Hepatic stellate cell (primary cell): ENCODE measurements around the gene FCN3.
"Not testable (repeated sequence)": the region's sequence is repeated elsewhere in the genome, so short reads cannot be mapped to it uniquely, and the experiment has no call there.

ENCODE experiments used
- DNase-seq: peaks from one replicate; pipeline ENCODE4 v3.0.0; 2011; ENCODE audit warnings: low spot score

FCN3 gene

DNA sequence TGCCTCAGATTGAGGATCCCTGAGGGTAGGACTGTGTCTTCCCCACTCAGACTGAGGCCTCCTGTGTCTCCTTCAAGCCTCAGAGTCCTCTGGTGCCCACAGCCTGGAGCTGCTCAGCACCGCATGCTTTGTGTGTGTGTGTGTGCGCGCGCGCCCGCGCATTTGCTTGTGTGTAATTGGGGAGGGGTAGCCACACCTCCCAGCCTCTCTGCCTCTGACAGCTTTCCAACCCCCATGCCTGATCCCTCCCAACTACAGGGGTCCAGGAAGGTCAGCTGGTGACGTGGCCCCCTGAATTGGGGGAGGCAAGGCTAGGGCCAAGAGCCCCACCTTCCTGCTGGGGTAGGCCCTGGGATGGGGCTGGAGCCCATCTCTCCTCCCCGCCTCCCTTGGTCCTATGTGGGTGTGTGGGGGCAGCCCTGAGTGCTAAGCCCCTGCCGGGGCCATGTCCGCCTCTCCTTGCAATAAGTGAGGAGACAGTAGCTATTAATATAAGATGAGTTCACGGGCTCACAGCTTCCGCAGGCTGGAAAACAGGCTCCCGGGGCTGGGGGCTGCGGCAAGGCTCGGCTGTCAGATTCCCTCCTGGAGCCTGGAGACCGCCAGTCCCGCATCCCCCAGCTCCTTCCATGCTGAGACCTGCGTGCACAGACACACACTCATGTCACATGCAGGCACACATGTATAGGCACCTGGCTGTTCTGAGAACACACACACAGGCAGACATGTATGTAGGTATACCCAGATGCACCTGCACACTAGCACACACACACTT lies 24.8 kb upstream of the FCN3 start:
- DNase-seq, result no peak

DNA sequence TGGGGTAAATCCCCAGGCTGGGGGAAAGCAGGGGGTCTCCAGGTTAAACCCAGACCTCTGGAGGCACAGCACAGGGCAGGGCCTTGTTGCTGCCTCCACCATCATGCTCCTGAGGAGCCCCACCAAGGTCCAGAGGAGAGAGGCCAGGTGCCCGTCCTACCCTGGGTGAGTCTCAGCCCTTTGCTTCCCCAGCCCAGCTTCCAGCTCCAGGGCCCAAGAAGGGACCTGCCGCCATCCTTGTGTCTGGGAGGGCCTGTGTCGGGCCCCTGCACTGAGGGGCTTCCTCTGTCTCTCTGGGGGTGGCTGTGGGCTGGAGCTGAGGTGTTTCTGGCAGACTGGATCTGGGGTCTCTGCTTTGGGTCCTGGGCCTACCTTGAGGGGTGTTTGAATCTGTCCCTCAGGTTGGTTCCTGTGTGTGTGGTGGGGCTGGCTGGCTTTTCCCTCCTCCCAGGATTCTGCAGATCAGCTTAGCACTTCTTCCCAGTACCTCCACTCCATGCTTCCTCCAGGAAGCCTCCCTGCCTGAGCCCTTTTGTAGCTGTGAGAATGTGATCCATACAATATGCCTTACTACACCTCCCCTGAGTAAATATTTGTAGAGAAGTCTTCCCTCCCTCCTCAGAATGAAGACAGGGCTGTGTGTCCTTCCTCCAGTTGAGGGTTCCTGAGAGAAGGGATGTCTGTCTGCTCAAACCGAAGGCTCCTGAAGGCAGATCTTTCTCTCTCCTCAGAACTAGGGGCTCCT lies 24.0 kb upstream of the FCN3 start:
- DNase-seq, result no peak

DNA sequence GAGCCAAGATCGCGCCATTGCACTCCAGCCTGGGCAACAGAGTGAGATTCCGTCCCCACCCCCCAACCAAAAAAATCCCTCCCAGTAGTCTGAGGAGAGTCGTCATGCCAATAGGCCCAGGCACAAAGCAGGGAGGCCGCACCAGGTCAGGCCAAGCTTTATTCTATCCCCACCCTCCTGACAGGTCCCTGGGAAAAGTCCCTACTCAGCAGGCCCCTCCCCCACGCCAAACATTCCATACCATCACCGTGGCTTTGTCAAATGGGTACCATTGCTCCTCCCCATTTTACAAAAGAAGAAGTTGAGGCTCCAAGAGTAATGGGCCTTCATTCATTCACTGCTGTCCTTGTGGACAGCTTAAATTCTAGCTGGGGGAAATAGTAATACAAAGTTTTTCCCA lies 23.1 kb upstream of the FCN3 start:
- no peak for DNase-seq

DNA sequence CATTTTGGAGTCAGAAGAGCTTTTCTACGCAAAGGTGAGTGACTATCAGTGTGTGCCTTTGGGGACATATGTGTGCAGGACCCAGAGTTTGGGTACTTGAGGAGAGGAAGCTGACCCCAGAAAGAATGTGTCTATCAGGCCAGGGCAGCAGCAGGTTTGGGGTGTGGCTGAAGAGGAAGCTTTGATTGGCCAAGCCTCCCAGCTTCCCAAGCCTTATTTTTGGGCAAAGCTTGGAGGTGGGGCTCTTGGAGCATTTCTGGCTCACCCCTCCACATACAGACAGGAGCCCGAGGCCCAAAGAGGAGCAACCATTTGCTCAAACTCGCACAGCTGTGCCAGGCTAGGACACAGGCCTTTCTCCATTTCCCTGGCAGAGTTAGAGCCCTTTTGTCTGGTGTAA lies 22.5 kb upstream of the FCN3 start:
- no peak for DNase-seq

DNA sequence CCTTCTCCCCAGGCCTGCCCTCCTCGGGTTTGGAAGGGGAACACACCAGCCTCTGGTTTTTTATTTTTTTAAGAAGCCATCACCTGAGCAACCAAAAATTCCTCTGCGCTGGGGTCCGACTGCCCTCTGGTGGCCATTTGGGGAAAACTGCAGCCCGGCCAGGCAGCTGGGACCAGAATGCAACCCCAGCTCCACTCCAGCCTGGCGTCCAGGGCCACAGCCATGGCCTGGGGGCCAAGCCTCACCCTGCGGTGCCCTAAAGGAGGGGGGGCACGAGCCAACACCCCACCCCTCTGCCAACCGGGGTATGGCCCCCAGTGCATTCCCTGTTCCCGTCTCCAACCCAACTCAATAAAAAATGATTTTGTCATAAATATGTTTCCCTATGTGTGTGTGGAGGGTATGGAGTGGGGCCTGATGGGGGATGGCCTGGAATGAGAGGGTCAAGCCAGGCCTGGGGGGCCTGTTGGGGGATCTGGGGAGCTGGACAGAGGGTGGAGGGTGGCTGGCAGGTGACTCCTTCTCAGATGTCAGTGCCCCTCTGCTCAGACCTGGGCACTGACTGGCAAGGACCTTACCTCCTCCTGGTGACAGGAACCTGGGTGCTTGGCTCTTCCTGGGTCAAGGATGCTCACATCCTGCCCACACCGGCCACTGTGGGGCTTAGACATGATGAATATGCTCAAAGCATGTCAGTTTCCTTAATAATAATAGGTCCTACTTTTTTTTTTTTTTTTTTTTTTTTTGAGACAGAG lies 21.0 kb upstream of the FCN3 start:
- DNase-seq, result peak; percentile 86

DNA sequence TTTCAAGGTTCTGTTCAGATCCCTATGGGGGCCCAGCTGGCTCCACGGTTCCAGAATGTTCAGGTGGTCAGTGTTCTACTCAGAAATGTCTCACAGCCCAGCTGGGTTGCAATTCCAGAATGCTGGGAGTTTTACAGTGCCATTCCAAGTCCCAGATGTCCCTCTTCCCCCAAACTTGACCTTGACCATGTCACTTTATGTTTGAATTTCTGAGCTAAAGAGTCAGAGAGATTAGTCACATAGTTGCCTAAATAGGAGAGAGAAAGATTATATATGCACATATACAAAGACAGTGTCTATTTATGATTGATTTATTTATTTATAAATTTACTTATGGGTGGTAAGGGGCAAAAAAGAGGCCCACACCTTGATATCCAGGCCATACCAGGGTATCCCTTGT lies 20.3 kb upstream of the FCN3 start:
- DNase-seq, result peak; percentile 69

DNA sequence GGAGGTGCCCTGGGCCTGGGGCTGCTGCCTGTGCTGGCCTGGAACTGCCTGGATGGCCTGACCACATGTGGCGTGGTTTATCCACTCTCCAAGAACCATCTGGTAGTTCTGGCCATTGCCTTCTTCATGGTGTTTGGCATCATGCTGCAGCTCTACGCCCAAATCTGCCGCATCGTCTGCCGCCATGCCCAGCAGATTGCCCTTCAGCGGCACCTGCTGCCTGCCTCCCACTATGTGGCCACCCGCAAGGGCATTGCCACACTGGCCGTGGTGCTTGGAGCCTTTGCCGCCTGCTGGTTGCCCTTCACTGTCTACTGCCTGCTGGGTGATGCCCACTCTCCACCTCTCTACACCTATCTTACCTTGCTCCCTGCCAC lies 19.6 kb upstream of the FCN3 start:
- no peak for DNase-seq

DNA sequence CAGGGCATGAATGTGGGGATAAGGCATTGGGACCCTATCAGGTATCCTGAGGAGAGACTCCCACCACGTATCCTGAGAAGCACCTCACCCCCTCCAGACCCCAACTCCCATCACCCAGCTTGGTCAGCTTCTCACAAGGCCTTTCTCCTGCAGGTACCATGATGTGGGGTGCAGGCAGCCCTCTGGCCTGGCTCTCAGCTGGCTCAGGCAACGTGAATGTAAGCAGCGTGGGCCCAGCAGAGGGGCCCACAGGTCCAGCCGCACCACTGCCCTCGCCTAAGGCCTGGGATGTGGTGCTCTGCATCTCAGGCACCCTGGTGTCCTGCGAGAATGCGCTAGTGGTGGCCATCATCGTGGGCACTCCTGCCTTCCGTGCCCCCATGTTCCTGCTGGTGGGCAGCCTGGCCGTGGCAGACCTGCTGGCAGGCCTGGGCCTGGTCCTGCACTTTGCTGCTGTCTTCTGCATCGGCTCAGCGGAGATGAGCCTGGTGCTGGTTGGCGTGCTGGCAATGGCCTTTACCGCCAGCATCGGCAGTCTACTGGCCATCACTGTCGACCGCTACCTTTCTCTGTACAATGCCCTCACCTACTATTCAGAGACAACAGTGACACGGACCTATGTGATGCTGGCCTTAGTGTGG lies 19.1 kb upstream of the FCN3 start:
- no peak for DNase-seq

DNA sequence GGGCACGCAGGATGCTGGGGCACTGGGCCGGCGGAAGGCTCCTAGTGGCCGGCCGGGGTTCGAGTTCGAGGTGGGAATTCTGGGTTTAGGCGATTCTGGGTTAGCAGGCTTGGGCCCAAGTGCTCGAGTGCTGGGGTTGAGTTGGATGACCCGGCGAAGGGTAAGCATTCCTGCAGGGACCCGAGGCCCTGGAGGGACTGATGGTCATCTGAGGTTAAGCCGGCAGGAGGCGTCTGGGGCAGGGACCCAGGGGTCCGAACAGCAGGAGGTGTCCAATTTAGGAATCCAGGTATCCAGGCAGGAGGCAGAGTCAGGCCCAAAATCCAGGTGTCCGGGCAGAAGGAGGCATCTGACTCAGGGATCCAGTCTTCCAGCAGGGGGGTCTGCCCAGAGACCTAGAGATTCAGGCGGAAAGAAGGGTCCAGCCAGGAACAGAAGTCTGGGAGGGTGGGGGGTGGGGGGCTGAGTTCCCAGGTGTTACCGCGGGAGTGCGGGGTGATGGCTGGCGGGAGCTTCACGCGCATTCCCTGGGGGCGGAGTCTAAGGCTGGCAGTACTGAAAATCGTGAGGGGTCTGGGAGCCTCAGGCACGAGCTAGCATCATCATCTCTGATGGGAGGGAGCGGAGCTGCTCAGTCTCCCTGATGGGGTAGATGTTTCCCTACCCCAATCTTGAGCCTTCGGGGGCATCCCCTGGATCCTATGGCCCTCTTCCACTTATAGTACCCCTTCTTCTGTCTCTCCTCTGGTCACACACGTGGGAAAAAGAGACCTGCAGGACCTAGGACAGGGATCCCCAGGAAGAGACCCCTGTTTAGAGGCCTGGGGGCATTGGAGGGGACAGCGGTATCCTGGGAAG lies 18.4 kb upstream of the FCN3 start:
- no peak for DNase-seq

DNA sequence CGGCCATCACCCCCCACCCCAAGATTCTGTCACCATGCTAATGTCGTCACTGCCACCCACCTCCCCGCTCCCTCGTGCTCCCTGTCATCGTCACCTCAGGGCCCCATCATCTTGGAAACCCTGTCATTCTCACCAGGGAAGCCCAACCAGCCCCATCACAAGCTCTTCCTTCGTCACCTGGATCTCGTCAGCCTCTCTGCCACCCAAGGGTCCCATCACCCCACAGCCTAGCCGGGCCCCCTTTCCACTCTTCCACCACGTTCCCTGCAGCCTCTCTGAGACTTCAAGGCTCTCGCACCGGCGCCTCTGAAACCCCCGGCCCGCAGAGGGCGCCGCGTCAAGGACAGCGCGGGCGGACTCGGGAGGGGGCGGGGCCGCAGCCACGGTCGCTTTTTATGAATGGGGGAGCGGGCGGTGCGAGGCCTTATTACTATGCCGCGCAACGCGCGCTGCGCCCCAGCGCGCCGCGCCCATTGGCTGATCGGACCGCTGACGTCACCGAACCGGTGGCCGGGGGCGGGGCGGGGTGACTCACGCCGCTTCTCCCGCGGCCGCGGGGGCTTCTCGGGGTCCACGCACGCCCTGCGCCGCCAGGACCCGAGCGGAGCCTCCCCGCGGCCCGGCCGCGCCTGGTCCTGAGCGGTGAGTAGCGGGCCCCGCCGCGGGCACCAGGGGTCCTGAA lies 17.6 kb upstream of the FCN3 start, which contains the start of gene GPR3:
Gene GPR3, plus strand, starts transcription at position 527 of the 682 bp plus-strand sequence. CDS start 1,177 bp downstream, outside the sequence.
- DNase-seq, result peak; percentile 98

DNA sequence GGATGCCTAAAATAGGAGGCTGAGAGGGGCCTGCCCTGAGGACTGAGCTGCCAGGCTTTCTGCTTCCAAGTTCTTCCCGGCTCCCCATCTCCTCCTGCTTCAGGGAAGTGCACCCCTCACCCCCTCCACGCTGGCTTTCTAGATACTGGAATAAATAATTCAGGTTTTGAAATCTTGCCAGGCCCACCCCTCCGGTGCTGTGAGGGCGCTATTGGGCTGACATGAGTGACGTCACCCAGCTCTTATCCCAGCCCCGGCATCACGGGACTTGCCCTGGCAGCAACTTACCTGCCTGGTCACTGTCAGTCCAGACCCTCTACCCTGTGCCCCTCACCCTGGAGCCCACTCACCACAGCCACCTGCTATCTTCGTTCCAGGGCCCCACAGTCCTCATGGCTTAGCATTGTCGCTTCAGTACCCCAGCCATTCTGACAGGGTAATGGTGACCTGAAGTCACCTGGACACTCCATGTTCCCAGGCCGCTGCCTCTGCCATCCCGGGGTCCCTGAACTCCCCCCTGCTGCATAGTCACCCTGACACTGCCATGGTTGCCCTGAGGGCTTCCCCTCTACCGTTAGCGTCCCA lies 17.0 kb upstream of the FCN3 start:
- DNase-seq, result no peak

DNA sequence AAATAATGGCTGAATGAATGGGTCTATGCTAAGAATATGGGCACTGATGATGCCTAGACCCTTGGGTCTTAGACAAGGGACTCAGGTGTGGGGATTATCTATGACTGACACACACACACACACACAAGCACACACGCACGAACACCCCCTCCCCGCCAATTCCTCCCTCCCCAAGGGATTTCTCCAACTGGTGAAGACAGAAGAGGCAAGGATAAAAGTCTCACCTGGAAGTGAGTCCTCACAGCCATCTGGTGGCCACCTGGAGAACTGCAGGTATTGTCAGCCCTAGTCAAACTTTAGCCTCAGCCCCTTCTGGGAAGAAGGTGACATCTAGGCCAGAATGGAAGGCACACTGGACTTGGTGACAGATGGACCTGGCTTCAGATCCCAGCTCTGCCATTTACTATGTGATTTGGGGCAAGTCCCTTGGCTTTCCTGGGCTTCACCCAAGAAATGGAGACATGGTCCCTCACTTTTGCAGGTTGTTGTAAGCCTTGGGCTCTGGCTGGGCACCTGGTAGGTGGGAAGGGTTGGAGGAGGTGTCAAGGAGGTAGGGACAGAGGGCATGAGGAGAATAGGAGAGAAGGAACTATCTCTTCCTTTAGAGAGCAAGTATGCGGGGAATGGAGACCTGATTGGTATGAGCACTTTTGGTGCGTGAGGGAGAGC lies 13.8 kb upstream of the FCN3 start:
- DNase-seq, result no peak

DNA sequence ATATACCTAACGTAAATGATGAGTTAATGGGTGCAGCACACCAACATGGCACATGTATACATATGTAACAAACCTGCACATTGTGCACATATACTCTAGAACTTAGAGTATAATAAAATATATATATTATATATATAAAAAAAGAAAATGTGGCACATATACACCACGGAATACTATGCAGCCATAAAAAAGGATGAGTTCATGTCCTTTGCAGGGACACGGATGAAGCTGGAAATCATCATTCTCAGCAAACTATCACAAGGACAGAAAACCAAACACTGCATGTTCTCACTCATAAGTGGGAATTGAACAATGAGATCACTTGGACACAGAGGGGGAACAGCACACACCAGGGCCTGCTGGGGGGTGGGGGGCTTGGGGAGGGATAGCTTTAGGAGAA lies 10.2 kb upstream of the FCN3 start:
- DNase-seq, result not testable (repeated sequence)

DNA sequence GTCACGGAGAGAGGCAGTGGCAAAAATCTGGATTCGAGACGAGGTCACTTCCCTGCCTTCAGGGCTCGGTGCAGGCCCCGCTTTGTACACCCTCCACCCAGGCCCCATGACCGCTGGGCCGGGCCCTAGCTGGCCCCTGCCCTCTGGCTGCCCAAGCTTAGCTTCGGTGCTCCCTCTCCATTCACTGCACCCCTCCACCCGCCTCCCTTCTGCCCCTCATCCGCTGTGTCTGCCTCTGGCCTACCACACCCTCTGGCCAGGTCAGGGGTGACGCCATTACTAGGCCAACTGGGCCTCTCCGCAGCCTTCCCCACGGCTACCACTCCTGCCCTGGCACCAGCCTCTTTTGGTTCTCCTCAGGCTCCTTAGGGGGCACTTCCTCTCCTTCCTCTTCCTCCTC lies 9.0 kb upstream of the FCN3 start:
- no peak for DNase-seq

DNA sequence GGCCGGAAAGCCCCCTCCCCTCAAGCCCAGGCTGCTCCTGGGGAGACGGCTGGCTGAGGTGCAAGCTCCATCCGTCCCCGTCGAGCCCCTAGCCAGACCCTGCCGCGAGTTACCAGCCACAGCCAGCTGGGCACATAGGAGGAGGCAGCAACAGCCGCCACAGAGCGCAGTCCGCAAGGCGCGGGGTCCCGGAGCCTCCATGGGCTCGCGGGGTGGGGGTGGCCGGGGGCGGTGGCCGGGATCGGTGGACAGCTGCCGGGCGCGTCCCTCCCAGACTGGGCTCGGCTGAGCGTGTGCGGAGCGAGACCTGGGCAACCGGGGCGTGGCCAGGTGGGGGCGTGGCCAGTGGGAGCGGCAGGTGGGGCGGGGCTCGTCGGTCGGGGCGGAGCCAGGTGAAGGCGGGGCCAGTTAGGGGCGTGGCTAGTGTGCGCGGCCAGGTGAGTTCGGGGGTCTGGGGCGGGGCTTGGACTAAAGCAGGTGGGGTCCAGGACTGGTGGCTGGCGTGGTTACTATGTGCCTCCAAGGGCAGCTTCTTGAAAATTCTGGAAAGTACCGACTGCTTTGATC lies 8.5 kb upstream of the FCN3 start, which contains the start of gene CD164L2:
Gene CD164L2, minus strand, starts transcription at position 295 of the 567 bp plus-strand sequence. Its CDS starts 94 bp downstream, at position 201.
- DNase-seq, result no peak

DNA sequence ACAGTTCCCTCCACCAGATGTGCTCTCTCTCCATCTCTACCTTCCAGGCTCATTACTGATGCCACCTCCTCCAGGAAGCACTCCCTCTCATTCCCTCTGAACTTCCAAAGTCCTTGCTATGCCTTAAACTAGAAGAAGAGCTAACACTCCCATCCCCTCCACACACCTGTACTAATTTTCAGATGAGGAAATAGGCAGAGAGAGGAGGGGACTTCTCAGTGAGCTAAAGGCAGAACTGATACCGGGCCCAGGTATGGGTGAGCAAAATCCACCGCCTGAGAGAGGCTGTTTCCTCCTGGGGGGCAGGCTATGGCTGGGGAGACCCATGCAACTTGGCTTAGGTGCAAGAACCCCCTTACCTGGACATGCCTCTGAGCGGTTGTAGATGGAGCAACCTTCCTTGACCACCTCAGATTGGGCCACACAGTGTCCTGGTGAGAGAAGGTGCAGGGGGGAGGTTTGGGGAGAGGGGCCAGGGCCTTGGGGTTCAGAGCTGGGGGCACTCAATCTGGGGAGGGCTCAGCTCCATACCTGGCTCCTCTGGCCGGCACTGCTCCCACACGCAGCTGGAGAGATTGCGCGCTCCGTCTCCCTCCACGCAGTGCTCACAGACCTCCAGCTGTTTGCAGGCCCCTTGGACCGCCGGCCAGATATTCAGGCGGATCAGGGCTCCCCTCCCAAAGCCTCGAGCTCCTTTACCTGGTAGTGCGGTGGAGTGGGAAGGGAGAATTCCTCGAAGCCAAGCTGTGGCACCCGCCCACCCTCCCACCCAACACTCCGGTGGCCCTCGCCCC lies 7.5 kb upstream of the FCN3 start:
- no peak for DNase-seq

DNA sequence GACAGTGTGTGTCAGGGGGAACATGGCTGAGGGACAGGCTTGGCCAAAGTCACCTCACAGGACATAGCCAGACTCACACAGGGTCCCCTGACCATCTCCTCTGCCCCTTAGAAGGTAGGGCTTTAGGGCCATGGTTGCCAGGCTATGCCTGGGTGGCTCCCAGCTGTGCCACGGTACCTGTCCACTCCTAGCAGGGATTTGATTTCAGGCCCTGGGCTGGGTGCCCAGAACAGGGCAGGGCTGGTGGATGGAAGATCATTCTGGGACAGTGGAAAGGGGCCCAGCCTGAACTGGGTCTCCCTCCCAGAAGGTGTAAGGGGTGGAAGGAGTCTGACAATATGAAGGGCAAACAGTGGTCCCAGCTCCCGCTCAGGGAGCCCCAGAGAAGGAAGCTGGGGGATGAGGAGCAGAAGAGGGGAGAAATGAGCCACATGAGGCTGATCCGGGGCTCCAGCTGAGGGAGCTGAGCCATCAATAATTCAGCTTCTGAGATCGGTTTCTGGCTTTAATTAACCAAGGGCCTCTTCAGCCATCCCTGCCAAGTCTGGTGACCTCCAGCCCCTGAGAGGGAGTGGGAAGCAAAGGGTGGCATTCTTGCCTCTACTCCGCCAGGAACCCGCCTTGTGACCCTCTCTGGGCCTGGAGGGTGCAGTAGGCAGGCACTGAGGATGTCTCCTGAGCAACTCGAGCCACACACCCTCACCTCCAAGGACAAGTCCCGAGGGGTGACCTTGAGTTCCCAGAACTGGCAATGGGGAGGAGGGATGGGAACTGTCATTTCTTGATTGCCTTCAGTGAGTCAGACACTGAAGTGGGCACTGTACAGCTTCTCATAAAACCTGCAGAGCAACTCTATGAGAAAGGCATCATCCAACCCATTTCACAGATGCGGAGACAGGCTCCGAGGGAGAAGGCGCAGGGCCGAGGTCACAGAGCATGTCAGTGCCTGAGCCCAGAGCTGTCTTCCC lies 6.4 kb upstream of the FCN3 start:
- DNase-seq, result no peak
